Breast epithelium (tissue), 4 donors: ENCODE data around the gene TMEM80. TPM values are rescaled to one million over a fixed set of nuclear protein-coding genes. Genes with fewer than 3 reads are reported as not detected.
A peak's percentile ranks its signal among the peaks of the same experiment; 100 is the strongest.
"Not testable (repeated sequence)": the region's sequence is repeated elsewhere in the genome, so short reads cannot be mapped to it uniquely, and the experiment has no call there.

Source experiments
- DNase-seq, 2 donors: peaks; one replicate each; pipeline ENCODE4 v3.0.0-alpha.2; 2019; ENCODE audit warnings: low spot score in 2 of 2
- H3K27ac ChIP-seq, 2 donors: fragments of 200-600 bp; sonication (generic) in 1 of 2; one replicate each; pipeline ENCODE4 v1.5.1; 2016 to 2019; ENCODE audit warnings: mild to moderate bottlenecking in 1 of 2
- H3K27me3 ChIP-seq, 2 donors: fragments of 200-600 bp; sonication (generic) in 1 of 2; one replicate each; pipeline versions ENCODE4 v1.5.1 to v1.6.0; 2017 to 2019; ENCODE audit warnings: control low read depth in 1 of 2, mild to moderate bottlenecking in 1 of 2
- H3K36me3 ChIP-seq: fragments of 200-600 bp; one replicate; pipeline ENCODE4 v1.5.1; 2019
- H3K4me1 ChIP-seq, 2 donors: fragments of 200-600 bp; sonication (generic); one replicate each; pipeline ENCODE4 v1.5.1; 2016 to 2019; ENCODE audit warnings: control low read depth in 1 of 2
- H3K4me3 ChIP-seq, 3 donors: fragments of 200-600 bp; sonication (generic); 1 replicate in 2 of 3; 2 replicates in 1 of 3; pipeline ENCODE4 v1.5.1; 2016 to 2019; ENCODE audit warnings: mild to moderate bottlenecking in 3 of 3, moderate library complexity in 2 of 3
- H3K9me3 ChIP-seq, 2 donors: fragments of 200-600 bp; sonication (generic) in 1 of 2; one replicate each; pipeline ENCODE4 v1.5.1; 2016 to 2019; ENCODE audit warnings: control low read depth in 1 of 2
- CTCF ChIP-seq, 3 donors: fragments of 450-650 bp; IDR thresholded peaks; one replicate each; pipeline ENCODE4 v1.5.1; 2016 to 2017; ENCODE audit warnings: antibody characterized with exemption in 3 of 3, mild to moderate bottlenecking in 3 of 3, moderate library complexity in 3 of 3
- POLR2A ChIP-seq: fragments of 450-650 bp; IDR thresholded peaks from one replicate; pipeline ENCODE4 v1.6.1; 2016; ENCODE audit warnings: antibody characterized with exemption, mild to moderate bottlenecking, moderate library complexity
- POLR2AphosphoS5 ChIP-seq, 3 donors: sonication (generic); formaldehyde crosslinking; IDR thresholded peaks; one replicate each; pipeline ENCODE4 v1.6.1; 2017; ENCODE audit warnings: antibody characterized with exemption in 3 of 3
- intact Hi-C: fragments of 100-400 bp; cut with DNase I; formaldehyde crosslinking; loops from one replicate; pipeline ENCODE4 v1.15.1; 2023; ENCODE audit warnings: low total_unique reads
- total RNA-seq, 3 donors: library from RNA; depleted of rRNA; stranded (reverse); fragments of >200 nt; gene quantifications; one replicate each; pipeline ENCODE4 v1.1.0, GENCODE V29; 2016

Gene TMEM80
- 10 to 100 TPM; 25.9 to 51.8 (median 29.1) TPM for total RNA-seq

GRCh38 chr11:695538-696248 lies at the start of gene TMEM80:
Gene TMEM80, plus strand, starts transcription at chr11:695816. Its CDS starts 12 bp downstream, at chr11:695828.
- H3K27ac ChIP-seq: peak within 1 kb of the TSS; percentile 100
- intact Hi-C loops: no loop called here
- H3K4me3 ChIP-seq: peak within 1 kb of the TSS; percentile 84 to 90 (median 89)
- DNase-seq: peak; percentile 98 to 99
- peaks cover 13 to 30% of the 10 kb centered on the region in 2 donors for H3K4me1 ChIP-seq
- H3K27me3 ChIP-seq: no peaks in the 10 kb centered on the region
- H3K9me3 ChIP-seq: no peaks in the 10 kb centered on the region
- TF ChIP-seq CTCF (IDR thresholded peaks at IDR 0.05) (no peak), POLR2A (peak; percentile 21), POLR2AphosphoS5 (IDR thresholded peaks at IDR 0.05) (peak in 2 of 3 donors; percentile 17 to 60)
- no peaks in the 10 kb centered on the region for H3K36me3 ChIP-seq

GRCh38 chr11:646214-646613 lies 49.4 kb upstream of the TMEM80 start:
- no peak overlapping the region for H3K4me3 ChIP-seq
- intact Hi-C loops: no loop called here
- H3K27me3 ChIP-seq: no peaks in the 10 kb centered on the region
- no peak for DNase-seq
- TF ChIP-seq POLR2AphosphoS5 (IDR thresholded peaks at IDR 0.05): no peak
- no peak for TF ChIP-seq CTCF (IDR thresholded peaks at IDR 0.05)
- TF ChIP-seq POLR2A: no peak
- no peaks in the 10 kb centered on the region for H3K4me1 ChIP-seq
- no peaks in the 10 kb centered on the region for H3K9me3 ChIP-seq
- H3K27ac ChIP-seq: no peak overlapping the region
- H3K36me3 ChIP-seq: no peaks in the 10 kb centered on the region

GRCh38 chr11:647672-648158 lies 47.9 kb upstream of the TMEM80 start:
- intact Hi-C loops, H3K4me3 ChIP-seq, H3K27ac ChIP-seq, H3K9me3 ChIP-seq, H3K4me1 ChIP-seq, DNase-seq, H3K27me3 ChIP-seq, H3K36me3 ChIP-seq: not testable (repeated sequence)

GRCh38 chr11:650482-650881 lies 45.1 kb upstream of the TMEM80 start:
- Histone ChIP-seq H3K27ac (no peak overlapping the region), H3K4me3 (no peak overlapping the region), H3K27me3 (no peaks in the 10 kb centered on the region), H3K4me1 (no peaks in the 10 kb centered on the region), H3K9me3 (no peaks in the 10 kb centered on the region), H3K36me3 (no peaks in the 10 kb centered on the region)
- TF ChIP-seq POLR2AphosphoS5 (IDR thresholded peaks at IDR 0.05) (no peak), POLR2A (no peak), CTCF (IDR thresholded peaks at IDR 0.05) (no peak)
- no peak for DNase-seq
- intact Hi-C loops: no loop called here

- H3K4me3 ChIP-seq, H3K4me1 ChIP-seq, intact Hi-C loops, H3K27ac ChIP-seq, H3K27me3 ChIP-seq, H3K9me3 ChIP-seq, H3K36me3 ChIP-seq, DNase-seq: not testable (repeated sequence)
Measured at GRCh38 chr11:653136-653535, 42.5 kb upstream of the TMEM80 start.

GRCh38 chr11:653837-654236 lies 41.8 kb upstream of the TMEM80 start:
- TF ChIP-seq POLR2A (no peak), CTCF (IDR thresholded peaks at IDR 0.05) (no peak), POLR2AphosphoS5 (IDR thresholded peaks at IDR 0.05) (no peak)
- H3K36me3 ChIP-seq: no peaks in the 10 kb centered on the region
- no peaks in the 10 kb centered on the region for H3K4me1 ChIP-seq
- H3K9me3 ChIP-seq: no peaks in the 10 kb centered on the region
- no peaks in the 10 kb centered on the region for H3K27me3 ChIP-seq
- H3K27ac ChIP-seq: no peak overlapping the region
- no peak for DNase-seq
- H3K4me3 ChIP-seq: no peak overlapping the region
- intact Hi-C loops: no loop called here

- H3K27me3 ChIP-seq, H3K36me3 ChIP-seq, H3K4me1 ChIP-seq, H3K27ac ChIP-seq, H3K9me3 ChIP-seq, DNase-seq, intact Hi-C loops, H3K4me3 ChIP-seq: not testable (repeated sequence)
Measured at GRCh38 chr11:654444-654843, 41.2 kb upstream of the TMEM80 start.
